AG09309 (cell line): ENCODE results near the gene GAL3ST2.
"Not testable (repeated sequence)": the region's sequence is repeated elsewhere in the genome, so short reads cannot be mapped to it uniquely, and the experiment has no call there.

Source experiments
- DNase-seq: peaks from one replicate; pipeline ENCODE4 v3.0.0-alpha.2; 2010; ENCODE audit warnings: low read depth
- H3K4me3 ChIP-seq: 2 replicates; pipeline ENCODE4 v1.5.1; 2011; ENCODE audit warnings: mild to moderate bottlenecking, low read depth, low read length, moderate library complexity; ENCODE audit not compliant: control insufficient read depth
- CTCF ChIP-seq: IDR thresholded peaks from 2 replicates; pipeline ENCODE4 v1.5.1; 2011; ENCODE audit warnings: mild to moderate bottlenecking, low read depth, low read length, inconsistent platforms; ENCODE audit not compliant: insufficient read depth, control insufficient read depth; ENCODE audit errors: missing control alignments

GAL3ST2 gene

GRCh38 chr2:241818943-241819270, 42.3 kb downstream of the GAL3ST2 start:
- TF ChIP-seq CTCF = no peak
- no peak for DNase-seq
- no peak overlapping the region for H3K4me3 ChIP-seq

- not testable (repeated sequence) for DNase-seq, H3K4me3 ChIP-seq
Measured at GRCh38 chr2:241819947-241820624, 43.5 kb downstream of the GAL3ST2 start.

- no peak overlapping the region for H3K4me3 ChIP-seq
- no peak for TF ChIP-seq CTCF
- no peak for DNase-seq
Measured at GRCh38 chr2:241820625-241821384, 44.2 kb downstream of the GAL3ST2 start.

GRCh38 chr2:241821460-241822263, 45.0 kb downstream of the GAL3ST2 start:
- H3K4me3 ChIP-seq = no peak overlapping the region
- no peak for DNase-seq
- no peak for TF ChIP-seq CTCF

- TF ChIP-seq CTCF = no peak
- DNase-seq = no peak
- no peak overlapping the region for H3K4me3 ChIP-seq
Measured at GRCh38 chr2:241822264-241822623, 45.6 kb downstream of the GAL3ST2 start.

GRCh38 chr2:241823531-241824437, 47.2 kb downstream of the GAL3ST2 start:
- not testable (repeated sequence) for H3K4me3 ChIP-seq, DNase-seq

GRCh38 chr2:241827394-241827793, 50.8 kb downstream of the GAL3ST2 start:
- DNase-seq = no peak

More at GRCh38 chr2:241827394-241827793, 50.8 kb downstream of the GAL3ST2 start:
- H3K4me3 ChIP-seq = no peak overlapping the region
- no peak for TF ChIP-seq CTCF
